WTC11 (cell line): ENCODE results near the gene TDRD3. TPM values are rescaled to one million over a fixed set of nuclear protein-coding genes. Genes with fewer than 3 reads are reported as not detected.

Source experiments
- ATAC-seq: fragments of 200-7000 bp; cut with Tn5 transposase; 2 replicates; pipeline ENCODE4 v1.10.0; 2021; ENCODE audit warnings: mild to moderate bottlenecking, moderate library complexity
- CTCF ChIA-PET: fragments of 300-600 bp; sonication (Branson Sonifier 250); formaldehyde crosslinking; loops from one replicate; lab custom pipeline; 2021; ENCODE audit warnings: antibody characterized with exemption; lab: Charles Lee
- POLR2A ChIA-PET: fragments of 350-600 bp; sonication (Branson Sonifier 250); formaldehyde crosslinking; loops from one replicate; lab custom pipeline; 2021; ENCODE audit warnings: antibody characterized with exemption; lab: Charles Lee
- DNase-seq: peaks from one replicate; pipeline ENCODE4 v3.0.0; 2021; ENCODE audit warnings: low spot score
- H3K27ac Mint-ChIP-seq: 2 replicates; pipeline ENCODE4 v1.8.0; 2021; ENCODE audit warnings: mixed read lengths
- H3K27me3 Mint-ChIP-seq: 2 replicates; pipeline ENCODE4 v1.8.0; 2021; ENCODE audit warnings: low read depth, mild to moderate bottlenecking, moderate library complexity, mixed read lengths
- H3K36me3 Mint-ChIP-seq: 2 replicates; pipeline ENCODE4 v1.8.0; 2021; ENCODE audit warnings: mixed read lengths
- H3K4me1 Mint-ChIP-seq: 2 replicates; pipeline ENCODE4 v1.8.0; 2022; ENCODE audit warnings: mixed read lengths
- H3K4me3 Mint-ChIP-seq: 2 replicates; pipeline ENCODE4 v1.8.0; 2021; ENCODE audit warnings: mild to moderate bottlenecking, moderate library complexity, mixed read lengths
- H3K9me3 Mint-ChIP-seq: 2 replicates; pipeline ENCODE4 v1.8.0; 2021; ENCODE audit warnings: mixed read lengths
- CREB1 ChIP-seq: sonication (generic); formaldehyde crosslinking; IDR thresholded peaks from 2 replicates; pipeline ENCODE4 v1.8.0; 2023; ENCODE audit warnings: mild to moderate bottlenecking, missing genetic modification reagents
- JAZF1 ChIP-seq: fragments of 250-450 bp; sonication (Bioruptor Pico); IDR thresholded peaks from 2 replicates; pipeline ENCODE4 v1.9.0; 2021; ENCODE audit warnings: moderate library complexity, mild to moderate bottlenecking, inconsistent platforms
- NR2C2 ChIP-seq: sonication (generic); formaldehyde crosslinking; IDR thresholded peaks from 2 replicates; pipeline ENCODE4 v1.8.0; 2022; ENCODE audit warnings: mild to moderate bottlenecking, missing genetic modification reagents
- OVOL2 ChIP-seq: fragments of 250-450 bp; sonication (Bioruptor Pico); IDR thresholded peaks from 2 replicates; pipeline ENCODE4 v1.9.0; 2021; ENCODE audit warnings: mild to moderate bottlenecking, borderline replicate concordance
- RELA ChIP-seq: sonication (generic); formaldehyde crosslinking; IDR thresholded peaks from 2 replicates; pipeline ENCODE4 v1.8.1; 2022; ENCODE audit warnings: missing genetic modification reagents, mild to moderate bottlenecking, borderline replicate concordance
- RORB ChIP-seq: fragments of 250-450 bp; sonication (Bioruptor Pico); IDR thresholded peaks from 2 replicates; pipeline ENCODE4 v1.9.0; 2021; ENCODE audit warnings: mild to moderate bottlenecking
- SMAD3 ChIP-seq: sonication (generic); formaldehyde crosslinking; IDR thresholded peaks from 2 replicates; pipeline ENCODE4 v1.8.0; 2022; ENCODE audit warnings: missing genetic modification reagents, mild to moderate bottlenecking, borderline replicate concordance
- SMAD4 ChIP-seq: sonication (generic); formaldehyde crosslinking; IDR thresholded peaks from 2 replicates; pipeline ENCODE4 v1.8.0; 2022; ENCODE audit warnings: mild to moderate bottlenecking, missing genetic modification reagents
- SP1 ChIP-seq: sonication (generic); formaldehyde crosslinking; conservative IDR thresholded peaks from 2 replicates; pipeline ENCODE4 v1.8.1; 2022; ENCODE audit warnings: missing genetic modification reagents
- ZNF263 ChIP-seq: sonication (generic); formaldehyde crosslinking; IDR thresholded peaks from 2 replicates; pipeline ENCODE4 v1.8.1; 2022; ENCODE audit warnings: low read depth, mild to moderate bottlenecking, moderate library complexity, missing genetic modification reagents
- total RNA-seq: library from RNA; stranded (reverse); gene quantifications from 3 replicates; pipeline ENCODE4 v1.2.3, GENCODE V29; 2021
- TF ChIP-seq, protein P1 (sequence below): fragments of 250-450 bp; sonication (Bioruptor Pico); IDR thresholded peaks from 2 replicates; pipeline ENCODE4 v1.9.0; 2021; ENCODE audit warnings: mild to moderate bottlenecking
- TF ChIP-seq, protein P2 (sequence below): sonication (generic); formaldehyde crosslinking; IDR thresholded peaks from 2 replicates; pipeline ENCODE4 v1.8.0; 2023; ENCODE audit warnings: mild to moderate bottlenecking, missing genetic modification reagents
- TF ChIP-seq, protein P3 (sequence below): fragments of 250-450 bp; sonication (Bioruptor Pico); IDR thresholded peaks from 2 replicates; pipeline ENCODE4 v1.9.0; 2021; ENCODE audit warnings: mild to moderate bottlenecking, borderline replicate concordance
- TF ChIP-seq, protein P4 (sequence below): sonication (generic); formaldehyde crosslinking; IDR thresholded peaks from 2 replicates; pipeline ENCODE4 v1.8.0; 2023; ENCODE audit warnings: missing genetic modification reagents
- TF ChIP-seq, protein P5 (sequence below): fragments of 200-600 bp; IDR thresholded peaks from 2 replicates; pipeline ENCODE4 v1.8.0; 2022; ENCODE audit warnings: antibody characterized with exemption
- TF ChIP-seq, protein P6 (sequence below): sonication (generic); formaldehyde crosslinking; IDR thresholded peaks from 2 replicates; pipeline ENCODE4 v1.8.0; 2022; ENCODE audit warnings: mild to moderate bottlenecking, missing genetic modification reagents

The TDRD3 gene
- total RNA-seq, 1 experiment from 2014 or later, result 19.5 TPM

DNA sequence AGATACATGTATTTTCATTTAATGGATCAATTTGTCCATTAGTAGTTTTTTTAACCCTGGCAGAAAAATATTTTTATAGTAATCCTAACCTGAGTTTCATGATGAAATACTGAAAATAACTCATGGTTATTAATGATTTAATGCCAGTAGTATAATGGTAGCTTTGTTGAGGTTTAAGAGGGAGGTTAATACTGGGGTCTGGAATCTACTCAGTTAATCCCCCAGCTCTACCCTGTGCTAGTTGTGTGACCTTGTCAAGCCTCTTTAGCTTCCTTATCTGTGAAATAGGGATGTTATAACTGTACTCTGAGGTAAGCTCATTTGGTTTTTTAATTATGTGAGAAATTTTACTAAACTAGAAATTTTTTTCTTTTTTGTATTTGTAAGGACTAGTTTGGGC lies 122.5 kb downstream of the TDRD3 start:
- CTCF ChIA-PET, result no interaction called here
- Mint-ChIP-seq H3K9me3 (peaks cover 3% of the 10 kb centered on the region), H3K27ac (no peak overlapping the region), H3K27me3 (no peaks in the 10 kb centered on the region), H3K4me1 (peaks cover 23% of the 10 kb centered on the region), H3K4me3 (no peak overlapping the region), H3K36me3 (peaks cover 8% of the 10 kb centered on the region)
- POLR2A ChIA-PET, result no interaction called here
- DNase-seq (no peak), ATAC-seq (no peak)
- TF ChIP-seq, protein P1, sequence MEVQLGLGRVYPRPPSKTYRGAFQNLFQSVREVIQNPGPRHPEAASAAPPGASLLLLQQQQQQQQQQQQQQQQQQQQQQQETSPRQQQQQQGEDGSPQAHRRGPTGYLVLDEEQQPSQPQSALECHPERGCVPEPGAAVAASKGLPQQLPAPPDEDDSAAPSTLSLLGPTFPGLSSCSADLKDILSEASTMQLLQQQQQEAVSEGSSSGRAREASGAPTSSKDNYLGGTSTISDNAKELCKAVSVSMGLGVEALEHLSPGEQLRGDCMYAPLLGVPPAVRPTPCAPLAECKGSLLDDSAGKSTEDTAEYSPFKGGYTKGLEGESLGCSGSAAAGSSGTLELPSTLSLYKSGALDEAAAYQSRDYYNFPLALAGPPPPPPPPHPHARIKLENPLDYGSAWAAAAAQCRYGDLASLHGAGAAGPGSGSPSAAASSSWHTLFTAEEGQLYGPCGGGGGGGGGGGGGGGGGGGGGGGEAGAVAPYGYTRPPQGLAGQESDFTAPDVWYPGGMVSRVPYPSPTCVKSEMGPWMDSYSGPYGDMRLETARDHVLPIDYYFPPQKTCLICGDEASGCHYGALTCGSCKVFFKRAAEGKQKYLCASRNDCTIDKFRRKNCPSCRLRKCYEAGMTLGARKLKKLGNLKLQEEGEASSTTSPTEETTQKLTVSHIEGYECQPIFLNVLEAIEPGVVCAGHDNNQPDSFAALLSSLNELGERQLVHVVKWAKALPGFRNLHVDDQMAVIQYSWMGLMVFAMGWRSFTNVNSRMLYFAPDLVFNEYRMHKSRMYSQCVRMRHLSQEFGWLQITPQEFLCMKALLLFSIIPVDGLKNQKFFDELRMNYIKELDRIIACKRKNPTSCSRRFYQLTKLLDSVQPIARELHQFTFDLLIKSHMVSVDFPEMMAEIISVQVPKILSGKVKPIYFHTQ, result no peak
- no peak for TF ChIP-seq JAZF1 (CRISPR knock-in tag)
- TF ChIP-seq, protein P2, sequence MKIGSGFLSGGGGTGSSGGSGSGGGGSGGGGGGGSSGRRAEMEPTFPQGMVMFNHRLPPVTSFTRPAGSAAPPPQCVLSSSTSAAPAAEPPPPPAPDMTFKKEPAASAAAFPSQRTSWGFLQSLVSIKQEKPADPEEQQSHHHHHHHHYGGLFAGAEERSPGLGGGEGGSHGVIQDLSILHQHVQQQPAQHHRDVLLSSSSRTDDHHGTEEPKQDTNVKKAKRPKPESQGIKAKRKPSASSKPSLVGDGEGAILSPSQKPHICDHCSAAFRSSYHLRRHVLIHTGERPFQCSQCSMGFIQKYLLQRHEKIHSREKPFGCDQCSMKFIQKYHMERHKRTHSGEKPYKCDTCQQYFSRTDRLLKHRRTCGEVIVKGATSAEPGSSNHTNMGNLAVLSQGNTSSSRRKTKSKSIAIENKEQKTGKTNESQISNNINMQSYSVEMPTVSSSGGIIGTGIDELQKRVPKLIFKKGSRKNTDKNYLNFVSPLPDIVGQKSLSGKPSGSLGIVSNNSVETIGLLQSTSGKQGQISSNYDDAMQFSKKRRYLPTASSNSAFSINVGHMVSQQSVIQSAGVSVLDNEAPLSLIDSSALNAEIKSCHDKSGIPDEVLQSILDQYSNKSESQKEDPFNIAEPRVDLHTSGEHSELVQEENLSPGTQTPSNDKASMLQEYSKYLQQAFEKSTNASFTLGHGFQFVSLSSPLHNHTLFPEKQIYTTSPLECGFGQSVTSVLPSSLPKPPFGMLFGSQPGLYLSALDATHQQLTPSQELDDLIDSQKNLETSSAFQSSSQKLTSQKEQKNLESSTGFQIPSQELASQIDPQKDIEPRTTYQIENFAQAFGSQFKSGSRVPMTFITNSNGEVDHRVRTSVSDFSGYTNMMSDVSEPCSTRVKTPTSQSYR, result no peak
- no peak for TF ChIP-seq RELA (CRISPR knock-in tag)
- TF ChIP-seq SMAD3 (CRISPR knock-in tag), result no peak
- no peak for TF ChIP-seq SP1 (CRISPR knock-in tag)
- TF ChIP-seq OVOL2, result no peak
- no peak for TF ChIP-seq RORB
- TF ChIP-seq, protein P3, sequence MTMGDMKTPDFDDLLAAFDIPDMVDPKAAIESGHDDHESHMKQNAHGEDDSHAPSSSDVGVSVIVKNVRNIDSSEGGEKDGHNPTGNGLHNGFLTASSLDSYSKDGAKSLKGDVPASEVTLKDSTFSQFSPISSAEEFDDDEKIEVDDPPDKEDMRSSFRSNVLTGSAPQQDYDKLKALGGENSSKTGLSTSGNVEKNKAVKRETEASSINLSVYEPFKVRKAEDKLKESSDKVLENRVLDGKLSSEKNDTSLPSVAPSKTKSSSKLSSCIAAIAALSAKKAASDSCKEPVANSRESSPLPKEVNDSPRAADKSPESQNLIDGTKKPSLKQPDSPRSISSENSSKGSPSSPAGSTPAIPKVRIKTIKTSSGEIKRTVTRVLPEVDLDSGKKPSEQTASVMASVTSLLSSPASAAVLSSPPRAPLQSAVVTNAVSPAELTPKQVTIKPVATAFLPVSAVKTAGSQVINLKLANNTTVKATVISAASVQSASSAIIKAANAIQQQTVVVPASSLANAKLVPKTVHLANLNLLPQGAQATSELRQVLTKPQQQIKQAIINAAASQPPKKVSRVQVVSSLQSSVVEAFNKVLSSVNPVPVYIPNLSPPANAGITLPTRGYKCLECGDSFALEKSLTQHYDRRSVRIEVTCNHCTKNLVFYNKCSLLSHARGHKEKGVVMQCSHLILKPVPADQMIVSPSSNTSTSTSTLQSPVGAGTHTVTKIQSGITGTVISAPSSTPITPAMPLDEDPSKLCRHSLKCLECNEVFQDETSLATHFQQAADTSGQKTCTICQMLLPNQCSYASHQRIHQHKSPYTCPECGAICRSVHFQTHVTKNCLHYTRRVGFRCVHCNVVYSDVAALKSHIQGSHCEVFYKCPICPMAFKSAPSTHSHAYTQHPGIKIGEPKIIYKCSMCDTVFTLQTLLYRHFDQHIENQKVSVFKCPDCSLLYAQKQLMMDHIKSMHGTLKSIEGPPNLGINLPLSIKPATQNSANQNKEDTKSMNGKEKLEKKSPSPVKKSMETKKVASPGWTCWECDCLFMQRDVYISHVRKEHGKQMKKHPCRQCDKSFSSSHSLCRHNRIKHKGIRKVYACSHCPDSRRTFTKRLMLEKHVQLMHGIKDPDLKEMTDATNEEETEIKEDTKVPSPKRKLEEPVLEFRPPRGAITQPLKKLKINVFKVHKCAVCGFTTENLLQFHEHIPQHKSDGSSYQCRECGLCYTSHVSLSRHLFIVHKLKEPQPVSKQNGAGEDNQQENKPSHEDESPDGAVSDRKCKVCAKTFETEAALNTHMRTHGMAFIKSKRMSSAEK, result no peak
- TF ChIP-seq CREB1 (CRISPR knock-in tag), result no peak
- TF ChIP-seq, protein P4, sequence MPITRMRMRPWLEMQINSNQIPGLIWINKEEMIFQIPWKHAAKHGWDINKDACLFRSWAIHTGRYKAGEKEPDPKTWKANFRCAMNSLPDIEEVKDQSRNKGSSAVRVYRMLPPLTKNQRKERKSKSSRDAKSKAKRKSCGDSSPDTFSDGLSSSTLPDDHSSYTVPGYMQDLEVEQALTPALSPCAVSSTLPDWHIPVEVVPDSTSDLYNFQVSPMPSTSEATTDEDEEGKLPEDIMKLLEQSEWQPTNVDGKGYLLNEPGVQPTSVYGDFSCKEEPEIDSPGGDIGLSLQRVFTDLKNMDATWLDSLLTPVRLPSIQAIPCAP (CRISPR knock-in tag), result no peak
- no peak for TF ChIP-seq SMAD4 (CRISPR knock-in tag)
- no peak for TF ChIP-seq NR2C2
- TF ChIP-seq, protein P5, sequence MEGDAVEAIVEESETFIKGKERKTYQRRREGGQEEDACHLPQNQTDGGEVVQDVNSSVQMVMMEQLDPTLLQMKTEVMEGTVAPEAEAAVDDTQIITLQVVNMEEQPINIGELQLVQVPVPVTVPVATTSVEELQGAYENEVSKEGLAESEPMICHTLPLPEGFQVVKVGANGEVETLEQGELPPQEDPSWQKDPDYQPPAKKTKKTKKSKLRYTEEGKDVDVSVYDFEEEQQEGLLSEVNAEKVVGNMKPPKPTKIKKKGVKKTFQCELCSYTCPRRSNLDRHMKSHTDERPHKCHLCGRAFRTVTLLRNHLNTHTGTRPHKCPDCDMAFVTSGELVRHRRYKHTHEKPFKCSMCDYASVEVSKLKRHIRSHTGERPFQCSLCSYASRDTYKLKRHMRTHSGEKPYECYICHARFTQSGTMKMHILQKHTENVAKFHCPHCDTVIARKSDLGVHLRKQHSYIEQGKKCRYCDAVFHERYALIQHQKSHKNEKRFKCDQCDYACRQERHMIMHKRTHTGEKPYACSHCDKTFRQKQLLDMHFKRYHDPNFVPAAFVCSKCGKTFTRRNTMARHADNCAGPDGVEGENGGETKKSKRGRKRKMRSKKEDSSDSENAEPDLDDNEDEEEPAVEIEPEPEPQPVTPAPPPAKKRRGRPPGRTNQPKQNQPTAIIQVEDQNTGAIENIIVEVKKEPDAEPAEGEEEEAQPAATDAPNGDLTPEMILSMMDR, result no peak
- TF ChIP-seq ZNF263 (CRISPR knock-in tag), result no peak
- TF ChIP-seq, protein P6, sequence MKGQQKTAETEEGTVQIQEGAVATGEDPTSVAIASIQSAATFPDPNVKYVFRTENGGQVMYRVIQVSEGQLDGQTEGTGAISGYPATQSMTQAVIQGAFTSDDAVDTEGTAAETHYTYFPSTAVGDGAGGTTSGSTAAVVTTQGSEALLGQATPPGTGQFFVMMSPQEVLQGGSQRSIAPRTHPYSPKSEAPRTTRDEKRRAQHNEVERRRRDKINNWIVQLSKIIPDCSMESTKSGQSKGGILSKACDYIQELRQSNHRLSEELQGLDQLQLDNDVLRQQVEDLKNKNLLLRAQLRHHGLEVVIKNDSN (CRISPR knock-in tag), result no peak
